ENCODE results near the gene MAT2A.

The MAT2A gene

GRCh38 chr2:85538507-85539360 lies at the start of gene MAT2A:
TSS of gene MAT2A (plus strand) at chr2:85539168. CDS start at chr2:85539288, 120 bp downstream.
- peak; percentile 80 for DNase-seq (ENCODE audit: low read depth)

- DNase-seq (ENCODE audit: low read depth), result no peak
Observed at GRCh38 chr2:85490861-85491755, 47.9 kb upstream of the MAT2A start.

GRCh38 chr2:85496436-85496835 lies 42.5 kb upstream of the MAT2A start:
- no peak for DNase-seq (ENCODE audit: low read depth)

GRCh38 chr2:85497944-85498630 lies 40.9 kb upstream of the MAT2A start:
- DNase-seq (ENCODE audit: low read depth), result no peak

- DNase-seq (ENCODE audit: low read depth), result no peak
Observed at GRCh38 chr2:85501248-85501647, 37.7 kb upstream of the MAT2A start.

GRCh38 chr2:85502720-85503119 lies 36.2 kb upstream of the MAT2A start:
- DNase-seq (ENCODE audit: low read depth), result no peak

GRCh38 chr2:85503168-85503850 lies 35.7 kb upstream of the MAT2A start:
- no peak for DNase-seq (ENCODE audit: low read depth)

GRCh38 chr2:85503851-85504777 lies 34.9 kb upstream of the MAT2A start:
- DNase-seq (ENCODE audit: low read depth), result no peak

- DNase-seq (ENCODE audit: low read depth), result no peak
Observed at GRCh38 chr2:85504778-85505261, 34.1 kb upstream of the MAT2A start.

- DNase-seq (ENCODE audit: low read depth), result no peak
Observed at GRCh38 chr2:85505551-85506238, 33.3 kb upstream of the MAT2A start.

GRCh38 chr2:85506768-85507181 lies 32.2 kb upstream of the MAT2A start:
- no peak for DNase-seq (ENCODE audit: low read depth)

GRCh38 chr2:85511008-85511811 lies 27.8 kb upstream of the MAT2A start:
- no peak for DNase-seq (ENCODE audit: low read depth)

GRCh38 chr2:85514323-85514722 lies 24.6 kb upstream of the MAT2A start:
- DNase-seq (ENCODE audit: low read depth), result no peak

GRCh38 chr2:85516653-85517389 lies 22.1 kb upstream of the MAT2A start:
- DNase-seq (ENCODE audit: low read depth), result no peak

- DNase-seq (ENCODE audit: low read depth), result no peak
Observed at GRCh38 chr2:85522090-85522647, 16.8 kb upstream of the MAT2A start.

- DNase-seq (ENCODE audit: low read depth), result no peak
Observed at GRCh38 chr2:85523062-85523902, 15.7 kb upstream of the MAT2A start.

- DNase-seq (ENCODE audit: low read depth), result no peak
Observed at GRCh38 chr2:85523903-85524335, 15.0 kb upstream of the MAT2A start.

All from activated gamma-delta T cell treated with anti-CD3 and anti-CD28 coated beads, Interleukin-2, amount 50 U/mL, for 16 hours (primary cell).